ENCODE measurements around the gene CLMN.
"Not testable (repeated sequence)": the region's sequence is repeated elsewhere in the genome, so short reads cannot be mapped to it uniquely, and the experiment has no call there.

Gene CLMN

DNA sequence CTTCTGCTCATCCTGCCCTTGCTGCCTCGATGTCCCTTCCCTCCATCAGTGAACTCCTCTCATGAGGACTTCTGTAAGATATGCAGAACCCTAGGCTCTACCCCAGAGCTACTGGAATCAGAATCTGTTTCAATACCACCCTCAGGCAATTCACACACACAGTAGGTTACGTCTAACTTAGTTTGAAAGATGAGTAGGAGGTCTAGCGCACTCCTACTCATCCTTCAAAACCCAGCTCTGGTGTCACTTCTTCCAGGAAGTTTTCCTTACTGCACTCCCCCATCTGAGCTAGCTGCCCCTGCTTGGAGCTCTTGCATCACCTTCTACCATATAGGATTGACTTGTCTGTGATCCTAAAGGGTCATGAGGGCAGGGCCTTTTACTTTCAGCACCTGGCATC is 105.9 kb downstream of the CLMN start:
- no peak for DNase-seq

DNA sequence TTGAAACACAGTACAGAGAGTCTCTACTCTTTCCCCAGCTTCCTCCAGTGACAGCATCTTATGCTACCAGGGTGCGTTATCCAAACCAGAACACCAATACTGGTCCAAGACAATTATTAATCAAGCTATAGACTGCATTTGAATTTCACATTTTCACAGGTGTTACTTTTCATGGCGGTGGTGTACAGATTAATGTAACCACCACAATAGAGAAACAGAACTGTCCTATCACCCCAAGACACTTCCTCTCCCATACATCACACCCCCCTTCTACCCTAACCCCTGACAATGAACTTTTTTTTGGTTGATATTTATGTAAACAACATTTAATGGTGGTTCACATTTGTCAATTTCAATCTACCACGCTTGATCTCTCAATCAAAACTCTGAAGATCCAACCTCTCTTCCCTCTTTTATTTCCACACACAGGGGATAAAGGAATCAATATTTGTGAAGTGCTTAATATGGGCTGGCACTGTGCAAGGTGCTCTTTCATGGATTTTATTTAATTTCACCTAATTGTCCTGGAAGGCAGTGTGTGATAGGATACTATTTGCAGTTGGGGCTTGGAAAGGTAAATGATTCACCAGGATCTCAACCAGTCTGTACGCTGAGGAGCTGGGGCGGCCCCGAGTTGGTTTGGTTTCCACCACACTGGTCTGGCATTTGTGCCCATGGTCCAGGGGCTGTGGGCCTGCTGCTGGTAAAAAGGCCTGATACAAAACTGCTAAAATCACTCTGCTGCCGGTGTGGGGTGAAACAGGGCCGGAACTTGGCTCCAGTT is 107.8 kb downstream of the CLMN start:
- no peak for DNase-seq

DNA sequence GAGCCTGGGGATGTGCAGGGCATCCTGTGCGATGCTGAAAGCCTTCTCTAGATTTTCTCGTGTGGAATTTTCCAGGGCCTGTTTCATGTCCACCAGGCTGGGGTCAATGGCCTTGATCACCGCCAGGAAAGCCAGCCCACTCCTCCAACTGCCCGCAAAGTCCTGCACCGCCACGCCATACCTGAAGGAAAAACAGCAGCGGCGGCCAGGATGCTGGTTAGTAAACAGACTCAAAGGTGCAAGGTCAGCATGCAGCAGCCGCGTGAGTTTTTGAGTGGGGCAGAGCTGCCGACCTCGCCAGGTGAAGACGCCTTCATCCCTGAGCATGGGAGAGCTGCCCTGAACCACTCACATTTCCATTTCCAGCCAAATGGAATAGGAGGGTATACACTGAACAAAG is 109.0 kb downstream of the CLMN start:
- no peak for DNase-seq

DNA sequence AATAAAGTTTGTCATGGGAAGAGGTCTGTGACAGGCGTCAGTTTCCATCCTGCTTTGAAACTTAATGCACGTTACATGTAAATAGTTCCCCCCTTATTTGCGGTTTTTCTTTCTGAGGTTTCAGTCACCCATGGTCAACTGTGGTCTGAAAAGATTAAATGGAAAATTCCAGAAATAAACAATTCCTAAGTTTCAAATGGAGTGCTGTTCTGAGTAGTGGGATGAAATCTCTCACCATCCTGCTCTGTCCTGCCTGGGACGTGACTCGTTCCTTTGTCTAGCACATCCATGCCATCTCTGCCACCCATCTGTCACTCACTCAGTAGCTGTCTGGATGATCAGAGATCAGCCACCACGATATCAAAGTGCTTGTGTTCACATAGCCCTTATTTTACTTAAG is 111.1 kb downstream of the CLMN start:
- no peak for DNase-seq

DNA sequence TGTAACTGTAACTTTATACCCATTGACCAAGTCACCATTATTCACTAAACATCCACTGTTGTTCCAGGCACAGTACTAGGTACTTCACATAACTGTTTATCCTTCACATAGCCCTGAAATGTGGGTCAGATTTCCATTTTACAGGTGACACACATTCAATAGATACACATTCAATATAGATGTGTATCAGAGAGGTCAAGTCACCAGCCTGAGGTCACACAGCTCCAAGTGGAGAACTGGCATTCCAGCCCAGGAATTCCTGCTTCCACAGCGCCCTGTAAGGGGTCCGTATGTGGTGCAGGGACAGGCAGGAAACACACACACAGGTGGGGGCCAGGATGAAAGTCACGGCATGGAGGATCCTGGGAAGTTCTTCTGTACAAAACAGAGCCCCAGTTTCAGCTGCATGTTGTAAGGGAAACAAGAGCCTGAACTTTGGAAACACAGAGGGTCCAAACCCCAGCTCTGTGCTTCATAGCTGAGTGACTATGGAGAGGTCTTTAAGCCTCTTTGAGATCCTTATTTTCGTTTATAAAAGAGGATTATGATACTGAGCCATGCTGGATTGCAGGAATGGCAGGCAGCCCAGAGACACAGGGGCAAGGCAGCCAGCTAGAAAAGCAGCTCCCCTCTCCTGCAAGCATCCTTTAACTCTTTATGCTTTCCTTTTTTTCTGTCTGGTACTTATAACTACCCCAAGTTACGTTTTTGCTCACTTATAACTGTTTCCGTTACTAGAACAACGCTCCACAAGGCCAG is 112.1 kb downstream of the CLMN start:
- DNase-seq, result no peak

DNA sequence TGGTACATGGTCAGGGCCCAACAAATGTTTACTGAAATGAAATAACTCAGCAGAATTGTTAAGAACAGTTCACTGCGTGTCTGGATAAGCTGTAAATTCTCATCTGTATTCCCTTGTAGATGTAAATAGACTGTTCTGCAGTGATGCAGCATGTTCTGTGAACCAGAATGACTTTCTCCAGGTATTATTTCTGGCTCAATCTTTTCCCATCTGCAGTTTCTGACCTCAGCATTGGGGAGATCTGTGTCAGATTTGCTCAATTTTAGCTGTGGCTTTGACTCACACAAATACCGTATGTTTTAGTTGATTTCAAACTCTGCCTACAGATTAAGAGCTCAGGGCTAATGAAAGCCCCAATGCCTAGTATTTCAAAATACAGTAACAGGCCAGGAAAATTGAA is 113.2 kb downstream of the CLMN start:
- DNase-seq, result no peak

DNA sequence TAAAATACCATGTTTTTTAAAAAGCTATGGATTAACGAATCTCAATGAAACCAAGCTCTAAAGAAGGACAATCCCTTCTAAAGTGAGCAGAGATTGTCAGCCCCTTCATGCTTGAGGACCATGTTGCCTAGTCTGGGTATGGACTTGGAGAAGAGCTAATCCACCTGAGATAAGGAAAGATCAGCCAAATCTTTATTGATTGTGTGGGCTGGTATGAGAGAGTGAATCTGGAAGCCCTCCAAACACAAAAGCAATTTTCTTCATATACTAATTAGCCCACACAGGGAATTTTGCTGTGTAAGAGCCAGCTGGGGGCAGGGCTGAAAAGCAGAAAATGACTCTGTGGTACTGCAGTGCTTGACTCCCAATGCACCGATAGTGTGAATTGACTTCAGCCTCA is 115.0 kb downstream of the CLMN start:
- DNase-seq, result no peak

DNA sequence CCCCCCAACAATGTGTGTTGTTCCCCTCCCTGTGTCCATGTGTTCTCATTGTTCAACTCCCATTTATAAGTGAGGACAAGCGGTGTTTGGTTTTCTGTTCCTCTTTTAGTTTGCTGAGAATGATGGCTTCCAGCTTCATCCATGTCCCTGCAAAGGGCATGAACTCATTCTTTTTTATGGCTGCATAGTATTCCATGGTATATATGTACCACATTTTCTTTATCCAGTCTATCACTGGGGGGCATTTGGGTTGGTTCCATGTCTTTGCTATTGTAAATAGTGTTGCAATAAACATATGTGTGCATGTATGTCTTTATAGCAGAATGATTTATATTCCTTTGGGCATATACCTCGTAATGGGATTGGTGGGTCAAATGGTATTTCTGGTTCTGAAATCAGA is 118.0 kb downstream of the CLMN start:
- not testable (repeated sequence) for DNase-seq

DNA sequence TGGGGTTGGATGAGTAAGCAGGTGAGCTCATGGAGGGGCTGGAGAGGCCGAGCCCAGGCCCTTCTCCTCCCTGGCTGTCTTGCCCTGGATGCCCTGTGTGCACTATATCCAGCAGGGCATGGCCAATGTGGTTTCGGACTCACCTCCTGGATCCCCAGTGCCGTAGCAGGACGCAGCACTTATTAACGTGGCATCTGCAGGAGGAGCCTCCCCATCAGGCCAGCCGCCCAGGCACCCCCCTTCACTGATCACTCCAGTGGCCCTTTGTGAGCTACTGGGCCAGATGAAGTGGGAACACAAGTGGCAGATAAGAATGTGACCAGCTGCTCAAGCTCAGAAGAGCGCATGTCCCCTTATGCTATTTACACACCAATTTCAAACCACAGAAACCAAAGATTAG is 119.3 kb downstream of the CLMN start:
- DNase-seq, result no peak

DNA sequence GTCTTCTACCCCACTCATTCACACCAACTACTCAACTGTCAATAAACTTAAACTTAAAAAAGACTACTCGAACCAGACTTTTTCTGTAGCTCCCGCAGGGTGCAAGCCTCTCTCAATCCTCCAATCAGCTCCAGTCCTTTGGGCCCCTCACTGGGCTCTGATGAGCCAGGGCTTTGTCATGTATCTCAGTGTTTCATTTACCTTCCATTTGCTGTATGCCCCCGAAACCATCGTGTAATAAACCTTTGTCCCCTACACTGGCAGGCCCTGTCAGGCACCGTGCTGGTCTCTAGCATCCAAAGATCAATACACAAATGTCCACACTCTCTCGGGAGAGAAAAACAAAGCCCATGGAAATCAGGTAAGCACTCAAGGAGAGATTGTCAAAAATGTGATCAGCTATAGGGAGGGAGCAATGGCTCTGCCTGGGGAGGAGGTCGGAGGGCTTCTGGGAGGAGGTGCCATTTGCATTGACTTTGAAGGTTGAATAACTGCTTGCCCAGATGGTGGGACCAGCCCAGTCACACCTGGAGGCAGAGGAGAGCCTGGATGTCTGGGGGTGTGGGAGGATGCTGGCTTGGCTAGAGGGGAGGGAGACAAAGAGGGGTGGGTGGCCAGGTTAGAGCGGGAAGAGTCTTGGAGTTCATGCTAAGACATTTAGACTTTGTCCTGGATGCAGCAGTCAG is 120.3 kb downstream of the CLMN start:
- DNase-seq, result no peak

DNA sequence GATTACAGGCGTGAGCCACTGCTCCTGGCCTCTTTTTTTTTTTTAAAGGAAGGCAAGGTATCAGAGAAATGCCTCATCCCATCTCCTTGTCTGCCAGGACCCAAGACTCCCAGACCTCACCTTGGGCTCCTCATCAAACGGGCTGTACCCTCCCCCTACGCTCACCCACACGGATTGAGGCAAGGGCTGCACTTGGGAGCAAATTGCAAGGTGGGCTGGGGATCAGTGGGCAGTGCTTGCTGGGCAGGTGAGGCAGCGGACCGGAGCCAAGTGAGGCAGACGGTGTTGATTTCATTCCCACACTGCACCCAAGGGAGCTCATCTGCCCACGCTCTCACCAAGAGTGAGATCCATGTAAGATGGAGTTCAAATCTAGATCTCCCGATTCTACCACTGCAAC is 121.4 kb downstream of the CLMN start:
- no peak for DNase-seq

DNA sequence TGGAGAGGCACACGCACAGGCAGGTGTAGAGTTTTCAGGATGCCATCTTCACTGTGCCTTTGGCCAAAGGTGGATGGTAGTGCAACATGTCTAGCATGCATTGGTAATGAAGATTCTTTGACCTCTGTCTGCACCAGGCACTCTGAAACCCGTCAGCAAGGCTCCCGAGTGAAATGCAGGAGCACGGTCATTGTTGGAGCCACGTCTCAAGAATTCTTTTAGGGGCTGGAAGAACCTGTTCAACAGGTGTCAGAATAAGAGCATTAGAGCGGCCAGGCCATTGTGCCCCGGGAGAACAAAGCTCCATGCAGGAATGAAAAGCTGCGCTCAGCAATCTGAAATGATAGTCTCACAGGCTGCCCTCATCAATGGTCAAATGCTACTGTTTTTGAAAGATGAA is 122.2 kb downstream of the CLMN start:
- no peak for DNase-seq

DNA sequence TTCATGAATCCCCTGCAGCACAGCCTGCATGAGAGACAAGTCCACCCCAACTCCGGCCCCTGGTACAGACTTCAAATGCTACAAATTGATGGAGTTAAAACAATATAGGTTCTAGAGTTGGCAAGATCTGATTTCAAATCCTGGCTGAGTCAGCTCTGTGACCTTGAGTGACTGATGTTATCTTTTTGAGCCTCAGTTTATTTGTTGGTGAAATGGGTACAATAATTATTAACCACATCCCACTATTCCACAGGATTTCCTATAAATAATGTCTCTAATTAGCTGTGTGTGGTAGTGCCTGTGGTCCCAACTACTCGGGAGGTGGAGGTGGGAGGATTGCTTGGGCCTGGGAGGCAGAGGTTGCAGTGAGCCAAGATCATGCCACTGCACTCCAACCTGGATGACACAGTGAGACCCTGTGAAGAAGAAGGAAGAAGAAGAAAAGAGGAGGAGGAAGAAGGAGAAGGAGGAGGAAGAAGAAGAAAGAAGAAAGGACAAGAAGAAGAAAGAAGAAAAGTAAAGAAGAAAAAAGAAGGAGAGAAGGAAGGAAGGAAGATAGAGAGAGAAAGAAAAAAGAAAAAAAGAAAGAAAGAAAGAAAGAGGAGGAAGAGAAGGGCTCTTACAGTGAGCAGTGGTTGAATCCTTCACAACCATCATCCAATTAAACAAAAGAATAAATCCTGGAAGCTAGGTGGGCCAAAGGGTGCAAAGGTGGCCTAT is 122.7 kb downstream of the CLMN start:
- DNase-seq, result no peak

DNA sequence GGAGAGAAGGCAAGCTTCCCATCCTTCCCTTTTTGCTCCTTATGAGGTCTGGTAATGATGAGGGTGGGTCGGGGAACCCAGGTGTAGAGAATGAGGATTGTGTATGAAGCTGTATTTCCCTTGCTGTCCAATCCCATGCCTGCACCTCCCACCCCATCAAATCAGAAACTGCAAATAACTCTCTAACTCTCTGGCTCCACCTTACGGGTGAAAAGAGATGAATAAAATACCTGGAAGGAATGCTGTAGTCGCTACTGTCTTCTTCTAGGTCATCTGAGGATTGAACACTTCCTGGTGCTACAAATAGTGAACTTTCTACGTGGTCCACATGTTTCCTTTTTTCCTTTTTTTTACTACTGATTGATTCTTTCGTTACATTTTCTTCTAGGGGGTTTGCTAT is 123.4 kb downstream of the CLMN start:
- peak; percentile 3 for DNase-seq

DNA sequence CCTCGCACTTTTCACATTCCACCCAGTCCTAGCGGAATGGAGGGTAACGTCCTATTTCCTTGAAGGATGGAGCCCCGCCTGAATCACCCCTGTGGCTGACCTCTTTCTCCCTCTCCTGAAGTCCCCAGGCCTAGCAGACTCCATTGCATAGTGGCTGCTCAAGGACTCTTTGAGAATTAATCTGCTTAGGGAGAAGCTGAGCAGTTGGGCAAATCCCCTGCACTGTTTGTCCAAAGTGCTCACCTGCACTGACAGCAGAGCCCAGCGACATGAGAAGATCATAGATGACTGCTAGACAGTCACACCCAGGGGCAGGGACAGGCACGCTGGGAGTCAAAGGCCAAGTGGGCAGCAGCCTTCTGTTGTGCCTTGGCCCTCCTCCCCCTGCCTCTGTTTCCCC is 124.7 kb downstream of the CLMN start:
- DNase-seq, result no peak

DNA sequence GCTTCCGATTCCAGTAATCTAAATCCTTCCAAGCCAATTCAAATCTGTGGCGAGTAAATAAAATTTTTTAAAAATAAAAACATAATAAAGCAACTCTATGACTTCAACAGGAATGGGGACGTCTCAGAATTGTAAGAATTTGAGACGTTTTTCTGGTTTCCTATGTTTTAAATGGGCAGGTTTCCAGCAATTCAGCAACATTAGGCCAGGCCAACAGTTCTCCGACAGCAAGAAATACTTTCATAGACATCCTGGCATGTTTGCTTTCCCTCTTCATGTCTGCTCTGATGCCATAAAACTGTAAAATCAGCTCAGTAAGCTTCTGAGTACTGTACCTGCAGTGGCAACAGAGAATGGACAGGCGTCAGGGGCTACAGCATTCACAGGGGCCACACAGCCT is 126.6 kb downstream of the CLMN start:
- no peak for DNase-seq

DNA sequence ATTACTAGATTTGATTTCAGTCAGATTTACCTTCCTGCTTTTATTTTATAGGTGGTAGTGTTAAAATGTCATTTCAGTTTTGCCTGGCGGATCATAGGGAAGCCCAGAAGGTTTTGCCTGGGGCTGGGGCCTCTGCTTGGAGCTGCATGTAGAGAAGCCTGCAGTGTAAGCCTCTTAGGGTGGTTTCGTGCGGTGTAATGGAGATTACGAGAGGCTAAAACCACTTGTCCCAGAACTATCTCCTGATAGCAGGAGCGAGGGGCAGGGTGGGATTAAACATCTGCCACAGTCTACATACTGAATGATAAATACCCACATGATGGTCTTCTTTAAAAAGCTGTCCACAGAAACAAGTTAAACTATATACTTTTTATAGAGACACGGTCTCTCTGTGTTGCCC is 127.4 kb downstream of the CLMN start:
- DNase-seq, result no peak

DNA sequence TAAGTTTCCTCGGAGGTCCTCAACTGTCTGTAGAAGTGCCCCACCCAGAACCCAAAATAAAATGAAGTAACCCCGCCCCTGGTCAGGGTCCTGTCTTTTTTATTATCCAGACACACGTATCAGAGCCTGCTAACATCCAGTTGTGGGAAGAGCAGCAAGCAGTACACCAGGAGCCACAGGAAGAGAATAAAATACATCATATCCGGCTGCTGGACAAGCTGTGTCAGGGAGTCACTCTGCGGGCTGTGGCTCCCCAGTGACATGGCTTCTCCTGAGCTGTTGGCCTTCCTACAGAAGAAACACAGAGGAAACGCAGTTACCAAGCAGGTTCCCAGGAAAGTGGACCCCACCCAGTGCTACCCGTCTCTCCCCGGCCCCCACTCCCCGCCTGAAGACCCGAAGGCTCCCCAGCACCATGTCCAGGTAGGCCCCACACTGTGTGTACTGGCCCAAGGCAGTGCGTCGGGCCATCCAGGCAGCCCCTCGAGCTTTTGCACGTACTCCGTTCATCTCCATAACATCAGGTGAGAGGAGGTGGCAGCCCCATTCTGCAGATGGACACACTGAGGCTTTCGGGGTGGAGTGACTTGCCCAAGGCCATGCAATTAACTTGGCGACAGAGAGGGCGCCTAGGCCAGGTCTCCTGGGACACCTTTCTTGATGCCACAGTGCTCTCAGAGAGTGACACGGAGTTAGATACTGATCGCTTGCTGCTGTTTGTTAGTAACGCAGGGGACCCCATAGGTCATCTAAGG is 128.1 kb downstream of the CLMN start:
- no peak for DNase-seq

DNA sequence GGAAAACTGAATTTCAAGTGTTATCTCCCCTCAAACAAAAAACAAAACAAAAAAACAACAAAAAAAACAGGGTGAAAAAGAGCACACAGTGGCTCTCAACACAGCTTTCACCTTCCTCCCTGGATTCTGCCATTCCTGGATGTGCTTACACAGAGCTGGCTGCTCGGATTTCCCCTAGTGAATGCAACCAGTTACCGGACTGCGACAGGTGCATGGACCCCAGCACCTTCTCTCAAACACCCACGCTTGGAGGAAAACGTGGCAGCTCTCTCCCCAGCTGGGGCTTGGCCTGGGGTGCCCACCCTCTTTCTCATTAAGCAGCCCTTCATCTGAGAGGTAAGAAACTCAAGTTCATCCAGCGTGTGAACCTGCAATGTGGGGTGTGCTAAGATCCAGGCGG is 128.9 kb downstream of the CLMN start:
- no peak for DNase-seq

DNA sequence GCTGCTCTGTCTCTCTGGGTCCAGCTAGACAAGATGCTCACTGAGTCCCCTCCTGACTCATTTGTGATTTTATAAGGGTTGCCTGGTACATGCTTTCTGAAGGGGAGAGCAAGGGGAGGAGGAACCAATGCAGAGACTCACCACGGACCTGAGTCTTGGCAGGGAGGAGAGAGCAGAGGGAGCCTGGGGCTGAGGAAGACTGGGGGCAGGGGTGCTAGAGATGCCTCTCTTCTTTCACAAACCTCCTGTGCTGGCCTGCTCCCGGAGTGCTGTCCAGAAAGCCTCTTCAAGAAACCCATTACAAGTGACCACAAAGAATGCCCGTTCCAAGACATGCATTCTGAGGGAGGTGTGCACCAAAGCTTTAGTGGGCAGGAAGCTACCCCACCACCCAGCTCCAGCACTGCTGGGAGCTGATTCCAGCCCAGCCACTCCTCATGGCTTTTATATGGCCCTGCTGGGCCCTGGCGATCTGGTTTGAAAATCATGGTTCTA is 129.3 kb downstream of the CLMN start:
- DNase-seq, result no peak

DNA sequence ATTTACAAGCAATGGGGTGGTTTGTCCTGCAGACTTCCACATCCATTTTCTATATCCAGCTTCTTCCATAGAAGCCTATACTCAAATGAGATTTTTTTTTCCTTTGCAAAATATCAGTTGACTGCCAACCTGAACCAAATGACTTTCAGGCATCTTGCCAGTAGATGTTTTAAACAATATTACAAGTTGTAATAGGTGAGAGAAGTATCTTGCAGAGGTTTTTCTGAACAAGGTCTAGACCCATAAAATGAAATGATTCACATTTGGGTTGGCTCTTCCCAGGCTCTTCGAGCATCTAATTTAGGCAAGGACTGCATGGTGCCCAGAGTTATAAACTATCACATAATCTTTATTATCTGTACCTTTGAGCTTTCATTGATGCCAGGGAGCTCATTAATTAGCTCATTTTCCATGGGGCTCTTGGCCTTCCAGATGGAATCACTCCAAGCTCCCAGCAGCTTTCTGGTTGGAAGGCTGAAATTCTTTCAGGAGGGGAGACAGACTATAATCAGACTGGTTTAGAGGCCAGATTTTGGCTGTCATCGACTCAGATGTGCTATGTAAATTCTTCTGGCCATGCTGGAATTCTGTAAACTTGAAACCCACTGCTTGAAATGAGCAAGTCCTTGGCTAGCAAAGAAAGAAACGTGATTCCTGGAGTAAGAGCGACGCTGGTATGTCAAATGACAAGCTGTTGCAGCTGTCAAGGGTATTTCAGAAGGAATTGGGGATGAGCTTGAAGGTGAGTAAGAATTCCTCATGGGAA is 130.2 kb downstream of the CLMN start:
- DNase-seq, result no peak

DNA sequence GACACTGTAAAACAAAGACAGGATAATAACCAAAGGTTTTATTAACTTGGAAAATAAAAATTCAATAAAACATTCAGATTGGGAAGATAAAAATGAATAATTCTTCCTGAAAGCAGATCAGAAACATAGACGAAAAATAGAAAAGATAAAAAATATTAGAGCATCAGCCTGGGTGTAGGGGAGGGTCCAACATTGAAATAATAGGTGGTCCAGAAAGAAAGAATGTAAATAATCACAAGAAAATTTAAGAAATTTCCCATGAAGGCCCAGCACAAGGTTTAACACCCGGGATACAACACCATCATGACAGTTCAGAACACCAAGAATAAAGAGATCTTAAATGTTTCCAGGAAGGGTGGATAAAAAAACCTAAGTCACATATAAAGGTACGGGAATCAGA is 131.3 kb downstream of the CLMN start:
- no peak for DNase-seq

All from central memory CD4-positive, alpha-beta T cell (primary cell).